ENCODE measurements around the gene WDR5.

The WDR5 gene

DNA sequence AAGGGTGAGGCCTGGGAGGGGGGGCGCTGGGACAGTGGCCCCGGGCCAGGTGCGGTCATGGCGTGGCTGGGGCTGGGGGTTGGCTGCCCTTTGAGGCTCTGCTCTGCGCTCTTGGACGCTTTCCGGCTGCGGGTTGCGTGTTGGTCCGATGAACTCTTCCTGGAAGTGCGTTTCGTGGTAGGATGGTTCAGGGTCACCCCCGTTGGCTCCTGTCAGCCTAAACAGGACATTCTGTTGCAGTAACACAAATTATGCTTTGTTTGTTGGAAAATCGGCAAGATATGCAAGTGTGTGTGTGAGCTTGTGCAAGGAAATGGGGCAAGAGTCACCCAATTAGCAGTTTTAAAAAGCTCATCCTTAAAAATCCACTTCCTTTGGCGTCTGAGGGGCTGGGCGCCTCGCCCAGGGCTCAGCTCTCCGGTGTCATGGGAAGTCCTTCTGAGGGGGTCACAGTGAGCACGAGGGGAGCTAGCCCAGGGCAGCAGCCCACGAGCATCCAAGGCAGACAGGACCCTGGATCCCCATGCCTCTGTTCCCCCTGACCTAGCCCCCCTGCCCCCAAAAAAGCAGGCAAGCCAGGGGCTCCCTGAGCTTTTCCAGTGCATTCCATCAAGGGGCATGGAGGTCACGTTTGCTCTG lies 50.7 kb downstream of the WDR5 start:
- DNase-seq (ENCODE audit: low read depth, low spot score), result no peak
- TF ChIP-seq CTCF (IDR thresholded peaks at IDR 0.05; ENCODE audit: insufficient read depth, low read length, missing control alignments), result no peak
- ChIA-PET POLR2A (no interaction called here), CTCF (interaction anchor here (0.8 to 1.3 kb wide), 6 partner anchors 12 to 257 kb away, joined by 3 to 4 read pairs (median 3); no protein-coding TSS in a partner anchor)
- H3K4me3 ChIP-seq (ENCODE audit: low read depth, low read length), result no peak overlapping the region

DNA sequence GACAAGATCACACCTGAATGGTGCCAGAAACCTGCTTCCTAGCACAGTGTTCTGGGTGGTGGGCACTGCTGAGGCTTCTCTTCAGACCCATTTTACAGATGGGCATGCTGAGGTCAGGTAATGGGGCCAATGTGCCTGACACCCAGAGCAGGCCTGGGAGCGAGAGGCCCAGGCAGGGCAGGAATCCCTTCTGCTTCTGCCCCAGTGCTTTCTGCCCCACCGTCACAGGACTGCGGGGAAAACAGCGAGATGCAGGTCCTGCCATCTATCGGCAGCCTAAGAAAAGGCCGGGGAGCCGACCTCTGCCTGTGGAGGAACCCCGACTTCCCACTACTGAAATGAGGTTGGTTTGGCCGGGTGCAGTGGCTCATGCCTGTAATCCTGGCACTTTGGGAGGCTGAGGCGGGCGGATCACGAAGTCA lies 51.2 kb downstream of the WDR5 start:
- ChIA-PET CTCF (interaction anchor here (0.8 to 1.3 kb wide), 4 partner anchors 13 to 193 kb away, joined by 3 read pairs; no protein-coding TSS in a partner anchor), POLR2A (no interaction called here)
- H3K4me3 ChIP-seq (ENCODE audit: low read depth, low read length), result no peak overlapping the region
- TF ChIP-seq CTCF (IDR thresholded peaks at IDR 0.05; ENCODE audit: insufficient read depth, low read length, missing control alignments), result no peak
- no peak for DNase-seq (ENCODE audit: low read depth, low spot score)

DNA sequence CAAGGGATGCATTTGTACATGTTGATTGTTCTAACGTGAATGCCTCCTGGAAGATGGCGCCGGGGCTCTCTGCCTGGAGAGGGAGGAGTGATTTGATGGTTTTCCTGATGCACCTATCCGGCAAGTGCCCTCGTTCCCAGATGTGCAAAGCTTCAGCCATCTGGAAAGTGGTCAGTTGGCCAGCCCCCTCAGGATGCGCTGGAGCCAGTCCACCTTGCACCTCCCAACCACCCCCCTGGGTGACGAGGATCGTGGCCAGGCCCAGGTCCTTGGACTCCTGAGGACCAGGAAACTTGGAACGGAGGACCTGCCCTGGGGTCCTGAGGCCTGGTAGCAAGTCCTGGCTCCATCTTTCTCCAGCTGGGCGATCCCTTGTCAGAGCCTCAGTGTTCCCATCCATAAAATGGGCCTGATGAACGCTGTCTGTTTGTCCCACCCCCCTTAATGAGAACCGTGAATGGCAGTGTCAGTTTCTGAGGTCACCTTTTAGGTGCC lies 52.1 kb downstream of the WDR5 start:
- POLR2A ChIA-PET, result no interaction called here
- CTCF ChIA-PET, result interaction anchor here (1.5 kb wide), 1 partner anchor 8 kb away, joined by 5 read pairs; no protein-coding TSS in a partner anchor
- TF ChIP-seq CTCF (IDR thresholded peaks at IDR 0.05; ENCODE audit: insufficient read depth, low read length, missing control alignments), result no peak

GRCh38 chr9:134188386-134189144 lies 52.7 kb downstream of the WDR5 start:
- TF ChIP-seq CTCF (IDR thresholded peaks at IDR 0.05; ENCODE audit: insufficient read depth, low read length, missing control alignments), result no peak
- H3K4me3 ChIP-seq (ENCODE audit: low read depth, low read length), result no peak overlapping the region
- CTCF ChIA-PET, result interaction anchor here (0.7 to 1.5 kb wide), 2 partner anchors 9 to 105 kb away, joined by 3 to 5 read pairs; no protein-coding TSS in a partner anchor
- POLR2A ChIA-PET, result no interaction called here
- DNase-seq (ENCODE audit: low read depth, low spot score), result no peak

More for the DNA sequence above, 52.1 kb downstream of the WDR5 start:
- no peak overlapping the region for H3K4me3 ChIP-seq (ENCODE audit: low read depth, low read length)
- DNase-seq (ENCODE audit: low read depth, low spot score), result no peak

DNA sequence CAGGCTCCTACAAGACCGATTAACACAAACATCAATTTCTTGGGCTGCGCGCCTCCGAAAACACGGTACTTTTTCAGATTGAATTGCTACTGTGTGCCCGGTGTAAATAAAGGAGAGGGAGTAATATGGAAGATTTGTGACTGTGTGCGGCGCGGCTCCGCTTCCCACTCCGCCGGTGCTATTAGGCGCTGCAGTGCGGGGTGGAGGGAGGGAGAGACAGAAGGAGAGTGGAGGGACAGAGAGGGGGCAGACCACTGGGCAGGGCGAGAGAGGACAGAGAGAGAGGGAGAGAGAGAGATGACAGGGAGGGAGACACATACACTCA lies 53.2 kb downstream of the WDR5 start:
- no peak overlapping the region for H3K4me3 ChIP-seq (ENCODE audit: low read depth, low read length)
- POLR2A ChIA-PET, result interaction anchor here (0.6 kb wide), 1 partner anchor 25 kb away, joined by 3 read pairs; the partner anchor contains the start of gene RNU6ATAC
- CTCF ChIA-PET, result interaction anchor here (0.7 kb wide), 1 partner anchor 105 kb away, joined by 3 read pairs; no protein-coding TSS in a partner anchor
- no peak for DNase-seq (ENCODE audit: low read depth, low spot score)
- TF ChIP-seq CTCF (IDR thresholded peaks at IDR 0.05; ENCODE audit: insufficient read depth, low read length, missing control alignments), result no peak
